B cell (primary cell): ENCODE data around the gene ITSN1. TPM values are rescaled to one million over a fixed set of nuclear protein-coding genes. Genes with fewer than 3 reads are reported as not detected.
"Not testable (repeated sequence)": the region's sequence is repeated elsewhere in the genome, so short reads cannot be mapped to it uniquely, and the experiment has no call there.

Experiments
- ATAC-seq: fragments of 200-7000 bp; cut with Tn5 transposase; one replicate; pipeline ENCODE4 v1.10.0; 2021; ENCODE audit warnings: low read depth, mild to moderate bottlenecking, moderate number of reproducible peaks, moderate library complexity
- CTCF ChIA-PET: fragments of 350-600 bp; sonication (Branson Sonifier 250); formaldehyde crosslinking; loops from one replicate; lab custom pipeline; 2021; ENCODE audit warnings: antibody characterized with exemption, inconsistent platforms; lab: Charles Lee
- POLR2A ChIA-PET: fragments of 350-600 bp; sonication (Branson Sonifier 250); formaldehyde crosslinking; loops from one replicate; lab custom pipeline; 2021; ENCODE audit warnings: antibody characterized with exemption; lab: Charles Lee
- DNase-seq: peaks from one replicate; pipeline ENCODE4 v3.0.0; 2013
- H2AFZ ChIP-seq: 2 replicates; pipeline ENCODE4 v1.6.1; 2012; ENCODE audit warnings: mild to moderate bottlenecking, low read depth, low read length; ENCODE audit not compliant: insufficient read depth, poor library complexity, severe bottlenecking
- H3K27ac ChIP-seq, 2 donors: 1 replicate in 1 of 2; 2 replicates in 1 of 2; pipeline ENCODE4 v1.5.1; 2012 to 2013; ENCODE audit warnings: low read length in 2 of 2, mild to moderate bottlenecking in 2 of 2, moderate library complexity in 1 of 2
- H3K27me3 ChIP-seq, 4 experiments: fragments of 200-600 bp in 1 of 4; sonication (generic) in 1 of 4; replicated peaks in 1 of 4; 1 replicate in 2 of 4; 2 replicates in 2 of 4; pipeline versions ENCODE4 v1.6.1 to v1.7.0; 2013 to 2016; ENCODE audit warnings: low read length in 3 of 4, mild to moderate bottlenecking in 2 of 4, mixed read lengths in 1 of 4, moderate library complexity in 1 of 4; ENCODE audit not compliant: insufficient read depth in 4 of 4, control insufficient read depth in 3 of 4; ENCODE audit errors: control extremely low read depth in 1 of 4
- H3K36me3 ChIP-seq, 2 experiments: replicated peaks in 1 of 2; 1 replicate in 1 of 2; 2 replicates in 1 of 2; pipeline versions ENCODE4 v1.6.1 to v1.7.1; 2013; ENCODE audit warnings: low read length in 1 of 2; ENCODE audit not compliant: insufficient read depth in 2 of 2, control insufficient read depth in 1 of 2; ENCODE audit errors: control extremely low read depth in 1 of 2, extremely low read depth in 1 of 2
- H3K4me1 ChIP-seq, 2 donors: fragments of 200-600 bp in 1 of 2; sonication (generic) in 1 of 2; 1 replicate in 1 of 2; 2 replicates in 1 of 2; pipeline versions ENCODE4 v1.5.1 to v1.6.1; 2013 to 2017; ENCODE audit warnings: low read length in 2 of 2; ENCODE audit not compliant: control insufficient read depth in 2 of 2, insufficient read depth in 2 of 2
- H3K4me2 ChIP-seq: replicated peaks from 2 replicates; pipeline ENCODE3; 2012; ENCODE audit warnings: mild to moderate bottlenecking, low read depth, low read length; ENCODE audit not compliant: poor library complexity, severe bottlenecking
- H3K4me3 ChIP-seq, 5 experiments: fragments of 200-600 bp in 1 of 5; sonication (generic) in 1 of 5; 1 replicate in 3 of 5; 2 replicates in 2 of 5; pipeline versions ENCODE4 v1.5.1 to v1.7.0; 2011 to 2016; ENCODE audit warnings: low read length in 4 of 5, mild to moderate bottlenecking in 4 of 5, low read depth in 2 of 5, control low read depth in 1 of 5, moderate library complexity in 1 of 5; ENCODE audit not compliant: insufficient read depth in 1 of 5; ENCODE audit errors: control extremely low read depth in 1 of 5, extremely low read depth in 1 of 5
- H3K79me2 ChIP-seq: fragments of 200-600 bp; sonication (generic); one replicate; pipeline ENCODE4 v1.6.0; 2016; ENCODE audit warnings: low read length; ENCODE audit not compliant: control insufficient read depth, insufficient read depth
- H3K9ac ChIP-seq: fragments of 200-600 bp; sonication (generic); 2 replicates; pipeline ENCODE4 v1.6.1; 2017; ENCODE audit warnings: mild to moderate bottlenecking, low read length, moderate library complexity
- H3K9me3 ChIP-seq, 3 donors: one replicate each; pipeline versions ENCODE4 v1.6.1 to v1.7.1; 2013; ENCODE audit warnings: low read length in 2 of 3; ENCODE audit not compliant: control insufficient read depth in 2 of 3, insufficient read depth in 1 of 3; ENCODE audit errors: control extremely low read depth in 1 of 3
- H4K20me1 ChIP-seq: 2 replicates; pipeline ENCODE4 v1.6.0; 2012; ENCODE audit warnings: mild to moderate bottlenecking, low read length; ENCODE audit not compliant: insufficient read depth, control insufficient read depth, poor library complexity, severe bottlenecking
- H3K27ac Mint-ChIP-seq: one replicate; pipeline ENCODE4 v1.8.0; 2021; ENCODE audit warnings: mixed read lengths
- H3K27me3 Mint-ChIP-seq: one replicate; pipeline ENCODE4 v1.8.0; 2021; ENCODE audit warnings: mixed read lengths
- H3K4me1 Mint-ChIP-seq: one replicate; pipeline ENCODE4 v1.8.0; 2021; ENCODE audit warnings: mixed read lengths
- H3K4me3 Mint-ChIP-seq: one replicate; pipeline ENCODE4 v1.8.0; 2021; ENCODE audit warnings: mixed read lengths
- H3K9me3 Mint-ChIP-seq: one replicate; pipeline ENCODE4 v1.8.0; 2022; ENCODE audit warnings: mixed read lengths; ENCODE audit not compliant: insufficient read depth
- CTCF ChIP-seq: fragments of 200-600 bp; IDR thresholded peaks from one replicate; pipeline ENCODE4 v1.8.0; 2022; ENCODE audit warnings: antibody characterized with exemption, mild to moderate bottlenecking
- EZH2 ChIP-seq: IDR thresholded peaks from 2 replicates; pipeline ENCODE4 v1.6.1; 2012; ENCODE audit warnings: borderline replicate concordance, low read depth, mild to moderate bottlenecking, moderate library complexity, low read length; ENCODE audit not compliant: insufficient read depth, poor library complexity, severe bottlenecking
- WGBS: methylation state at CpG from one replicate; pipeline ENCODE4 v1.1.5; 2013; ENCODE audit warnings: missing lambda C conversion rate; ENCODE audit not compliant: insufficient coverage; 5-methylcytosine and 5-hydroxymethylcytosine counted together
- intact Hi-C: fragments of 100-400 bp; cut with micrococcal nuclease; formaldehyde crosslinking; loops from one replicate; pipeline ENCODE4 v1.10.0; 2022
- polyA plus RNA-seq: library from polyadenylated mRNA; depleted of rRNA; stranded (reverse); fragments of >200 nt; gene quantifications from 2 replicates; pipeline ENCODE4 v1.2.3, GENCODE V29; 2012
- total RNA-seq, 2 donors: library from RNA; stranded (reverse); fragments of 120-200 nt in 1 of 2; gene quantifications; 1 replicate in 1 of 2; 2 replicates in 1 of 2; pipeline versions ENCODE4 v1.2.3 to v1.2.4, GENCODE V29; 2013 to 2022

The ITSN1 gene
- total and polyA plus RNA-seq, 2 donors (not counting 1 experiment from before 2014, with no cell fraction given): 0.31 to 2.4 TPM

DNA sequence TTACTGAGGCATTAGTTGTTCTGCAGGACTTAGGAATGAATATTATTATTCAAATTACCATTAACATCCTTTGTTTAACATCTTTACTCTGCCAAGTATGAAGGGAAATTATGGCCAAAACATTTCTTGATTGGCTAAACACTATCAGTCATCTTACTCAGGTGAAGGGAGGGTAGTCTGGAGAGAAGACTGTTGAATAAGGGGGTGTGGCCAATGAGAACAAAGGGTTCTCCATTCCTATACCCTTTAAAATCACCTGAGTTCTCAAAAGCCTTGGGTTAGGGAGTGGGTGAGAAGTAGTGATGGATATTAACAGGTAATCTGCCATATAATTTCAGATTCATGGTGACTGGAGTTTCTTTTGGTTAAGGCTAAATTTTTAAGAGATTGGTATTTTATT, 20.0 kb upstream of the ITSN1 start:
- CTCF ChIA-PET: interaction anchor here (3.8 kb wide), 1 partner anchor 16 kb away, joined by 19 read pairs; no protein-coding TSS in a partner anchor
- no peak overlapping the region for H3K4me2 ChIP-seq

GRCh38 chr21:33626151-33626550, 16.1 kb upstream of the ITSN1 start:
- H3K27me3 Mint-ChIP-seq, DNase-seq, H3K27ac ChIP-seq, H3K4me2 ChIP-seq, H3K27ac Mint-ChIP-seq, H2AFZ ChIP-seq, H3K4me3 ChIP-seq, H3K9me3 ChIP-seq, H3K4me1 Mint-ChIP-seq, H3K4me1 ChIP-seq, ATAC-seq, CTCF ChIA-PET, H3K9me3 Mint-ChIP-seq, H4K20me1 ChIP-seq, H3K4me3 Mint-ChIP-seq, POLR2A ChIA-PET, H3K27me3 ChIP-seq, H3K9ac ChIP-seq, intact Hi-C loops: not testable (repeated sequence)
- 100% methylated on average over 6 of the region's 7 CpGs for WGBS
- Histone ChIP-seq H3K36me3 (peaks cover 0 to 36% of the 10 kb centered on the region in 2 experiments), H3K79me2 (peaks cover 17% of the 10 kb centered on the region)

More for the DNA sequence above, 20.0 kb upstream of the ITSN1 start:
- Histone ChIP-seq H3K36me3 (peaks cover 4 to 25% of the 10 kb centered on the region in 2 experiments), H3K79me2 (no peaks in the 10 kb centered on the region), H3K9ac (no peak overlapping the region), H2AFZ (no peak overlapping the region), H3K9me3 (peaks cover 0 to 3% (median 0%) of the 10 kb centered on the region in 3 donors), H3K27ac (no peak overlapping the region), H3K4me3 (no peak overlapping the region), H3K4me1 (no peaks in the 10 kb centered on the region), H3K27me3 (no peaks in the 10 kb centered on the region), H4K20me1 (peaks cover 5% of the 10 kb centered on the region)
- Mint-ChIP-seq H3K27ac (no peak overlapping the region), H3K4me1 (peaks cover 4% of the 10 kb centered on the region), H3K4me3 (no peak overlapping the region), H3K9me3 (no peaks in the 10 kb centered on the region), H3K27me3 (no peaks in the 10 kb centered on the region)
- POLR2A ChIA-PET: no interaction called here
- TF ChIP-seq EZH2 (no peak), CTCF (no peak)
- intact Hi-C loops: no loop called here
- DNase-seq: no peak
- ATAC-seq: no peak
